GM21515 (cell line): ENCODE measurements around the gene ATF3.
A peak's percentile ranks its signal among the peaks of the same experiment; 100 is the strongest.
"Not testable (repeated sequence)": the region's sequence is repeated elsewhere in the genome, so short reads cannot be mapped to it uniquely, and the experiment has no call there.

ENCODE experiments used
- ATAC-seq: cut with Tn5 transposase; IDR thresholded peaks from one replicate; pipeline ENCODE4 v1.9.1; 2021; ENCODE audit not compliant: unreplicated experiment

ATF3 gene

GRCh38 chr1:212647004-212647403 is 38.4 kb downstream of the ATF3 start:
- ATAC-seq = no peak

- ATAC-seq = no peak
These were observed 39.9 kb downstream of the ATF3 start for GRCh38 chr1:212648431-212648830.

- no peak for ATAC-seq
These were observed 40.5 kb downstream of the ATF3 start for GRCh38 chr1:212649020-212649419.

GRCh38 chr1:212650228-212650627 is 41.7 kb downstream of the ATF3 start:
- ATAC-seq = no peak

GRCh38 chr1:212651521-212651920 is 43.0 kb downstream of the ATF3 start:
- ATAC-seq = no peak

GRCh38 chr1:212651977-212652376 is 43.4 kb downstream of the ATF3 start:
- ATAC-seq = no peak

- no peak for ATAC-seq
These were observed 44.0 kb downstream of the ATF3 start for GRCh38 chr1:212652609-212653008.

GRCh38 chr1:212655668-212656440 is 47.3 kb downstream of the ATF3 start:
- ATAC-seq = no peak

GRCh38 chr1:212656730-212657129 is 48.2 kb downstream of the ATF3 start:
- ATAC-seq = no peak

GRCh38 chr1:212658250-212658649 is 49.7 kb downstream of the ATF3 start:
- not testable (repeated sequence) for ATAC-seq

GRCh38 chr1:212664409-212665199 is 56.0 kb downstream of the ATF3 start:
- no peak for ATAC-seq

- ATAC-seq = peak; percentile 91
These were observed 56.9 kb downstream of the ATF3 start for GRCh38 chr1:212665241-212666115.

- ATAC-seq = no peak
These were observed 57.7 kb downstream of the ATF3 start for GRCh38 chr1:212666116-212666775.

GRCh38 chr1:212667223-212668139 is 58.9 kb downstream of the ATF3 start:
- peak; percentile 43 for ATAC-seq

- no peak for ATAC-seq
These were observed 59.9 kb downstream of the ATF3 start for GRCh38 chr1:212668477-212668876.

- ATAC-seq = no peak
These were observed 60.5 kb downstream of the ATF3 start for GRCh38 chr1:212669102-212669501.

GRCh38 chr1:212669600-212669999 is 61.0 kb downstream of the ATF3 start:
- ATAC-seq = no peak

- no peak for ATAC-seq
These were observed 61.7 kb downstream of the ATF3 start for GRCh38 chr1:212670301-212670700.
